Mesendoderm (in vitro differentiated cells): ENCODE measurements around the gene SRGAP1.

Experiments
- DNase-seq: peaks from one replicate; pipeline ENCODE4 v3.0.0; 2013
- H2AK5ac ChIP-seq: 2 replicates; pipeline ENCODE4 v1.6.1; 2013; ENCODE audit warnings: low read length, inconsistent platforms
- H2BK120ac ChIP-seq: 2 replicates; pipeline ENCODE4 v1.6.1; 2013; ENCODE audit warnings: low read depth, mild to moderate bottlenecking, low read length, moderate library complexity, mixed read lengths
- H2BK15ac ChIP-seq: replicated peaks from 2 replicates; pipeline ENCODE4 v1.6.1; 2013; ENCODE audit warnings: low read depth, mild to moderate bottlenecking, moderate library complexity
- H2BK5ac ChIP-seq: 2 replicates; pipeline ENCODE4 v1.6.1; 2013; ENCODE audit warnings: low read length, inconsistent platforms
- H3K18ac ChIP-seq: 2 replicates; pipeline ENCODE4 v1.6.1; 2013; ENCODE audit warnings: mild to moderate bottlenecking, low read length, mixed read lengths
- H3K23ac ChIP-seq: one replicate; pipeline ENCODE4 v1.6.1; 2013; ENCODE audit warnings: low read length
- H3K27ac ChIP-seq: 2 replicates; pipeline ENCODE4 v1.5.1; 2013; ENCODE audit warnings: low read depth, mild to moderate bottlenecking, inconsistent platforms, low read length, moderate library complexity
- H3K27me3 ChIP-seq: 2 replicates; pipeline ENCODE4 v1.6.1; 2013; ENCODE audit warnings: low read length, control low read depth, mild to moderate bottlenecking, inconsistent platforms; ENCODE audit not compliant: insufficient read depth, poor library complexity
- H3K36me3 ChIP-seq: 2 replicates; pipeline ENCODE4 v1.6.1; 2013; ENCODE audit warnings: low read length, inconsistent platforms; ENCODE audit not compliant: control insufficient read depth, insufficient read depth
- H3K4ac ChIP-seq: one replicate; pipeline ENCODE4 v1.6.1; 2013; ENCODE audit warnings: low read depth, mild to moderate bottlenecking, low read length, moderate library complexity
- H3K4me1 ChIP-seq: 2 replicates; pipeline ENCODE4 v1.6.1; 2013; ENCODE audit warnings: low read depth, low read length, inconsistent platforms; ENCODE audit not compliant: control insufficient read depth
- H3K4me2 ChIP-seq: 2 replicates; pipeline ENCODE4 v1.6.1; 2013; ENCODE audit warnings: low read length
- H3K4me3 ChIP-seq: 2 replicates; pipeline ENCODE4 v1.5.1; 2013; ENCODE audit warnings: mild to moderate bottlenecking, low read length
- H3K56ac ChIP-seq: one replicate; pipeline ENCODE4 v1.6.1; 2013; ENCODE audit warnings: low read length
- H3K79me1 ChIP-seq: 2 replicates; pipeline ENCODE4 v1.6.1; 2013; ENCODE audit warnings: low read length, inconsistent platforms
- H3K79me2 ChIP-seq: 2 replicates; pipeline ENCODE4 v1.6.1; 2013; ENCODE audit warnings: mild to moderate bottlenecking, low read length; ENCODE audit not compliant: control insufficient read depth, insufficient read depth
- H3K9ac ChIP-seq: 2 replicates; pipeline ENCODE4 v1.6.1; 2013; ENCODE audit warnings: low read length, inconsistent platforms
- H4K5ac ChIP-seq: one replicate; pipeline ENCODE4 v1.6.1; 2013; ENCODE audit warnings: low read length
- H4K8ac ChIP-seq: one replicate; pipeline ENCODE4 v1.6.1; 2013; ENCODE audit warnings: low read depth, mild to moderate bottlenecking, control low read depth, low read length, moderate library complexity
- WGBS: extraction: QIAGEN DNeasy Blood & Tissue Kit; methylation state at CpG from one replicate; pipeline ENCODE4 v1.1.7; 2013; ENCODE audit warnings: low lambda C conversion rate, missing lambda C conversion rate; ENCODE audit not compliant: insufficient coverage; ENCODE audit errors: extremely low coverage; 5-methylcytosine and 5-hydroxymethylcytosine counted together

Gene SRGAP1

GRCh38 chr12:63864454-63864706 lies 19.9 kb downstream of the SRGAP1 start:
- H3K4me3 ChIP-seq: no peak overlapping the region
- no peak overlapping the region for H2BK5ac ChIP-seq
- H3K23ac ChIP-seq: no peak overlapping the region
- H3K4me2 ChIP-seq: no peak overlapping the region
- H4K8ac ChIP-seq: no peak overlapping the region
- no peak overlapping the region for H2BK120ac ChIP-seq
- H3K36me3 ChIP-seq: no peaks in the 10 kb centered on the region
- no peaks in the 10 kb centered on the region for H3K27me3 ChIP-seq
- no peak overlapping the region for H2BK15ac ChIP-seq
- no peak for DNase-seq
- H3K79me1 ChIP-seq: no peaks in the 10 kb centered on the region
- no peak overlapping the region for H3K4ac ChIP-seq
- H3K18ac ChIP-seq: no peak overlapping the region
- H4K5ac ChIP-seq: no peak overlapping the region
- no peak overlapping the region for H3K56ac ChIP-seq
- H3K79me2 ChIP-seq: no peaks in the 10 kb centered on the region
- no peak overlapping the region for H3K9ac ChIP-seq
- H2AK5ac ChIP-seq: no peak overlapping the region
- no peak overlapping the region for H3K27ac ChIP-seq
- peaks cover 7% of the 10 kb centered on the region for H3K4me1 ChIP-seq

GRCh38 chr12:63865448-63865847 lies 20.9 kb downstream of the SRGAP1 start:
- Histone ChIP-seq H3K79me2 (no peaks in the 10 kb centered on the region), H3K4ac (no peak overlapping the region), H3K79me1 (no peaks in the 10 kb centered on the region), H3K4me2 (no peak overlapping the region), H3K4me3 (no peak overlapping the region), H3K27me3 (no peaks in the 10 kb centered on the region), H4K8ac (no peak overlapping the region), H4K5ac (no peak overlapping the region), H3K9ac (no peak overlapping the region), H2BK5ac (no peak overlapping the region), H3K4me1 (peaks cover 7% of the 10 kb centered on the region), H2BK120ac (no peak overlapping the region), H3K18ac (no peak overlapping the region), H3K56ac (no peak overlapping the region), H3K27ac (no peak overlapping the region), H2AK5ac (no peak overlapping the region), H3K36me3 (no peaks in the 10 kb centered on the region), H2BK15ac (no peak overlapping the region), H3K23ac (no peak overlapping the region)
- DNase-seq: no peak
- WGBS: no CpG with 5 or more reads among the region's 8 CpGs

- peaks cover 7% of the 10 kb centered on the region for H3K4me1 ChIP-seq
Measured at GRCh38 chr12:63867053-63867452, 22.6 kb downstream of the SRGAP1 start.

DNA sequence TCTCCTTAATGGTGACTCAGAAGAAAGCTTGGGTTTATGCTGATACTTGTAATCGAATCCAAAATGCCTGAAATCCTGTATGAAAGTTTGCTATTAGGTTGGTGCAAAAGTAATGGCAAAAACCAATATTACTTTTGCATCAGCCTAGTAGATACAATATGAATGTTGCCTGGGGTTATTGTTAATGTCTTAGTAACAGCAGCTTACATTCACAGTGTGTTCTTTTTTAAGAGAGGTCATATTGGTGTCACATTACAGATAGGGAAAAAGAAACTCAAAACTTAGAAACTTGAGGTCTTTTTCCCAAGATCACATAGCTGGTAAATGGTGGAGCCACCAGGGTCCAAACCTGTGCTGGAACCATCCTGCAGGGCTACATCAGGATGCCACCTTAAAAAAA lies 25.2 kb downstream of the SRGAP1 start:
- Histone ChIP-seq H3K18ac (no peak overlapping the region), H2BK5ac (no peak overlapping the region), H4K5ac (no peak overlapping the region), H3K36me3 (no peaks in the 10 kb centered on the region), H3K56ac (no peak overlapping the region), H2BK15ac (no peak overlapping the region), H3K4me3 (no peak overlapping the region), H3K79me1 (no peaks in the 10 kb centered on the region), H4K8ac (no peak overlapping the region), H3K23ac (no peak overlapping the region), H3K9ac (no peak overlapping the region), H3K4me2 (no peak overlapping the region), H3K27me3 (no peaks in the 10 kb centered on the region), H3K79me2 (no peaks in the 10 kb centered on the region), H3K27ac (no peak overlapping the region), H3K4ac (no peak overlapping the region), H2AK5ac (no peak overlapping the region), H3K4me1 (no peaks in the 10 kb centered on the region), H2BK120ac (no peak overlapping the region)
- no CpG with 5 or more reads among the region's 1 CpG for WGBS
- DNase-seq: no peak

More at GRCh38 chr12:63867053-63867452, 22.6 kb downstream of the SRGAP1 start:
- no peak overlapping the region for H2BK5ac ChIP-seq
- H4K5ac ChIP-seq: no peak overlapping the region
- no peak overlapping the region for H3K56ac ChIP-seq
- no peak overlapping the region for H3K4me2 ChIP-seq
- no peak overlapping the region for H3K4ac ChIP-seq
- H2AK5ac ChIP-seq: no peak overlapping the region
- no peak overlapping the region for H3K18ac ChIP-seq
- no peak overlapping the region for H2BK15ac ChIP-seq
- no peak overlapping the region for H3K4me3 ChIP-seq
- H3K79me1 ChIP-seq: no peaks in the 10 kb centered on the region
- no peaks in the 10 kb centered on the region for H3K79me2 ChIP-seq
- no peak overlapping the region for H3K23ac ChIP-seq
- H4K8ac ChIP-seq: no peak overlapping the region
- DNase-seq: no peak
- no peaks in the 10 kb centered on the region for H3K36me3 ChIP-seq
- H3K27me3 ChIP-seq: no peaks in the 10 kb centered on the region
- no CpG with 5 or more reads among the region's 3 CpGs for WGBS
- no peak overlapping the region for H3K27ac ChIP-seq
- no peak overlapping the region for H2BK120ac ChIP-seq
- H3K9ac ChIP-seq: no peak overlapping the region

- Histone ChIP-seq H3K4me3 (no peak overlapping the region), H3K9ac (no peak overlapping the region), H3K23ac (no peak overlapping the region), H3K56ac (no peak overlapping the region), H2BK15ac (no peak overlapping the region), H2AK5ac (no peak overlapping the region), H3K18ac (no peak overlapping the region), H3K79me1 (no peaks in the 10 kb centered on the region), H3K4me2 (no peak overlapping the region), H3K27ac (no peak overlapping the region), H3K4ac (no peak overlapping the region), H2BK120ac (no peak overlapping the region), H3K36me3 (no peaks in the 10 kb centered on the region), H3K4me1 (no peaks in the 10 kb centered on the region), H2BK5ac (no peak overlapping the region), H3K27me3 (no peaks in the 10 kb centered on the region), H3K79me2 (no peaks in the 10 kb centered on the region), H4K8ac (no peak overlapping the region), H4K5ac (no peak overlapping the region)
- DNase-seq: no peak
- no CpG with 5 or more reads among the region's 4 CpGs for WGBS
Measured at GRCh38 chr12:63870838-63871237, 26.3 kb downstream of the SRGAP1 start.

DNA sequence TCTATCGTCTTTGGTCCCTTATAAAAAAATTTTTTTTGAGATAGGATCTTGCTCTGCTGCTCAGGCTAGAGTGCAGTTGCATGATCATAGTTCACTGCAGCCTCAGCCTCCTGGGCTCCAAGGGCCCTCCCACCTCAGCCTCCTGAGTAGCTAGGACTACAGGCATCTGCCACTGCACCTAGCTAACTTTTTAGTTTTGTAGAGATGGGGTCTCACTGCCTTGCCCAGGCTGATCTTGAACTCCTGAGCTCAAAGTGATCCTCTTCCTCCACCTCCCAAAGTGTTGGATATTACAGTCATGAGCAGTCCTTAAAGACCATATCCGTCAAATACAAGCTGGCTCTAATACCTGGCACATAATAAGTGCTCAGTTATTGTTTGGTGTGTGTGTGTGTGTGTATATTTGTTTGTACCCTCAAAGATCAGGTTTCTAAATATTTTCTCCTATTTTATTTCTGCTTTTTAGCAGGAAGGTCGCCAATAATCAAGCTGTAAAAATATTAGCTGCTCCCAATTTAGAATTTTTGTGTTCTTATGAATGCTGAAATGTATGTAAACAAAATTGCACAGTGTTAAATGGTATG lies 30.5 kb downstream of the SRGAP1 start:
- Histone ChIP-seq H3K36me3 (no peaks in the 10 kb centered on the region), H2BK15ac (no peak overlapping the region), H3K18ac (no peak overlapping the region), H3K79me1 (no peaks in the 10 kb centered on the region), H3K4me1 (no peaks in the 10 kb centered on the region), H2BK5ac (no peak overlapping the region), H3K27ac (no peak overlapping the region), H3K27me3 (no peaks in the 10 kb centered on the region), H3K4me3 (no peak overlapping the region), H2AK5ac (no peak overlapping the region), H3K56ac (no peak overlapping the region), H4K5ac (no peak overlapping the region), H2BK120ac (no peak overlapping the region), H3K79me2 (no peaks in the 10 kb centered on the region), H3K4ac (no peak overlapping the region), H4K8ac (no peak overlapping the region), H3K23ac (no peak overlapping the region), H3K4me2 (no peak overlapping the region), H3K9ac (no peak overlapping the region)
- no peak for DNase-seq
- WGBS: no CpG with 5 or more reads among the region's 3 CpGs
